ENCODE data around the gene PIK3C2B. TPM values are rescaled to one million over a fixed set of nuclear protein-coding genes. Genes with fewer than 3 reads are reported as not detected.

Gene PIK3C2B
- polyA plus RNA-seq, 1 donor from 2014 or later: 23.7 TPM

DNA sequence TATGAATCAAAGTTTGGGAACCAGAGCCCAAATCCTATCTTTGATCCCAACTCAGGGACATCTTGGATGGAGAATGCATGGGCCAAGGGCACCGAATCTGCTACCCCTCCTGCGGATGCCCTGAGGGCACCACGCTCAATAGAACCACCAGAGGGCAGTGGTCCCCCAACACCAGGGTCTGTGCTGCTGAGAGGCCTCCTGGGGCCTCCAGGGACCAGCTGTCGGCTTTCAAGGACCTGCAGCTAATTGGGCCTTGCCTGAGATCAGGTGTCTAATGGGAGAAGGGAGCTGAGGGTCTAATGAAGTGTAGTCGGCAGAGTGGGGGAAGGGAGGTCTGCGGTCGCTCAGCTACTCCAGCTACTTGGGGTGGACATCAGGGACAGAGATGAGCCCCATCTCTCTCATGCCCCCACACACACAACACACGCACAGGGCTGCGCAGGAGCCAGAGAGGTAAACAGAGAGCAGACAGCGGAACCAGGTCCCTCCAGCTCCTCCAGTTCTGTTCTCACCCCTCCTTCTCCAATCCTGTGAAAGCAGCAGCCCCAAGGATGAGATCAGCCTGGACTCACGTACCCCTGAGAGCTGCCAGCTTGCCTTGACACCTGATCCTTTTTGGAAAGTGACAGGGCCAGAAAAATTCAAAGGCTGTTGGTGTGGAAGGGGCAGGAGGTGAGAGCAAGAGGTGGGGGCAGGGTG, 48.0 kb downstream of the PIK3C2B start:
- TF ChIP-seq POLR2AphosphoS5 (IDR thresholded peaks at IDR 0.05) (no peak), EP300 (conservative IDR thresholded peaks at IDR 0.05; ENCODE audit: poor library complexity, severe bottlenecking) (no peak), EZH2 (IDR thresholded peaks at IDR 0.05; ENCODE audit: borderline replicate concordance, insufficient read depth, low read length, poor library complexity, severe bottlenecking) (no peak), RAD21 (conservative IDR thresholded peaks at IDR 0.05) (peak; percentile 64), TAF1 (IDR thresholded peaks at IDR 0.05; ENCODE audit: low read depth) (no peak), SMC3 (conservative IDR thresholded peaks at IDR 0.05; ENCODE audit: poor library complexity) (peak; percentile 72), MXI1 (conservative IDR thresholded peaks at IDR 0.05; ENCODE audit: poor library complexity, severe bottlenecking) (no peak)
- TF ChIP-seq, protein P1, sequence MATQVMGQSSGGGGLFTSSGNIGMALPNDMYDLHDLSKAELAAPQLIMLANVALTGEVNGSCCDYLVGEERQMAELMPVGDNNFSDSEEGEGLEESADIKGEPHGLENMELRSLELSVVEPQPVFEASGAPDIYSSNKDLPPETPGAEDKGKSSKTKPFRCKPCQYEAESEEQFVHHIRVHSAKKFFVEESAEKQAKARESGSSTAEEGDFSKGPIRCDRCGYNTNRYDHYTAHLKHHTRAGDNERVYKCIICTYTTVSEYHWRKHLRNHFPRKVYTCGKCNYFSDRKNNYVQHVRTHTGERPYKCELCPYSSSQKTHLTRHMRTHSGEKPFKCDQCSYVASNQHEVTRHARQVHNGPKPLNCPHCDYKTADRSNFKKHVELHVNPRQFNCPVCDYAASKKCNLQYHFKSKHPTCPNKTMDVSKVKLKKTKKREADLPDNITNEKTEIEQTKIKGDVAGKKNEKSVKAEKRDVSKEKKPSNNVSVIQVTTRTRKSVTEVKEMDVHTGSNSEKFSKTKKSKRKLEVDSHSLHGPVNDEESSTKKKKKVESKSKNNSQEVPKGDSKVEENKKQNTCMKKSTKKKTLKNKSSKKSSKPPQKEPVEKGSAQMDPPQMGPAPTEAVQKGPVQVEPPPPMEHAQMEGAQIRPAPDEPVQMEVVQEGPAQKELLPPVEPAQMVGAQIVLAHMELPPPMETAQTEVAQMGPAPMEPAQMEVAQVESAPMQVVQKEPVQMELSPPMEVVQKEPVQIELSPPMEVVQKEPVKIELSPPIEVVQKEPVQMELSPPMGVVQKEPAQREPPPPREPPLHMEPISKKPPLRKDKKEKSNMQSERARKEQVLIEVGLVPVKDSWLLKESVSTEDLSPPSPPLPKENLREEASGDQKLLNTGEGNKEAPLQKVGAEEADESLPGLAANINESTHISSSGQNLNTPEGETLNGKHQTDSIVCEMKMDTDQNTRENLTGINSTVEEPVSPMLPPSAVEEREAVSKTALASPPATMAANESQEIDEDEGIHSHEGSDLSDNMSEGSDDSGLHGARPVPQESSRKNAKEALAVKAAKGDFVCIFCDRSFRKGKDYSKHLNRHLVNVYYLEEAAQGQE (IDR thresholded peaks at IDR 0.05; ENCODE audit: borderline replicate concordance): no peak
- TF ChIP-seq, protein P2, sequence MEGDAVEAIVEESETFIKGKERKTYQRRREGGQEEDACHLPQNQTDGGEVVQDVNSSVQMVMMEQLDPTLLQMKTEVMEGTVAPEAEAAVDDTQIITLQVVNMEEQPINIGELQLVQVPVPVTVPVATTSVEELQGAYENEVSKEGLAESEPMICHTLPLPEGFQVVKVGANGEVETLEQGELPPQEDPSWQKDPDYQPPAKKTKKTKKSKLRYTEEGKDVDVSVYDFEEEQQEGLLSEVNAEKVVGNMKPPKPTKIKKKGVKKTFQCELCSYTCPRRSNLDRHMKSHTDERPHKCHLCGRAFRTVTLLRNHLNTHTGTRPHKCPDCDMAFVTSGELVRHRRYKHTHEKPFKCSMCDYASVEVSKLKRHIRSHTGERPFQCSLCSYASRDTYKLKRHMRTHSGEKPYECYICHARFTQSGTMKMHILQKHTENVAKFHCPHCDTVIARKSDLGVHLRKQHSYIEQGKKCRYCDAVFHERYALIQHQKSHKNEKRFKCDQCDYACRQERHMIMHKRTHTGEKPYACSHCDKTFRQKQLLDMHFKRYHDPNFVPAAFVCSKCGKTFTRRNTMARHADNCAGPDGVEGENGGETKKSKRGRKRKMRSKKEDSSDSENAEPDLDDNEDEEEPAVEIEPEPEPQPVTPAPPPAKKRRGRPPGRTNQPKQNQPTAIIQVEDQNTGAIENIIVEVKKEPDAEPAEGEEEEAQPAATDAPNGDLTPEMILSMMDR (IDR thresholded peaks at IDR 0.05; ENCODE audit: poor library complexity, severe bottlenecking): peak; percentile 64
- peaks cover 26% of the 10 kb centered on the region for H3K36me3 ChIP-seq (ENCODE audit: insufficient read depth, low read length)
- no peaks in the 10 kb centered on the region for H3K9me2 ChIP-seq (ENCODE audit: insufficient read depth, low read length)
- H3K9ac ChIP-seq (ENCODE audit: low read length): no peak overlapping the region
- H2AFZ ChIP-seq (ENCODE audit: low read depth, low read length): no peak overlapping the region
- no peak overlapping the region for H3K4me3 ChIP-seq (ENCODE audit: low read length)
- H4K20me1 ChIP-seq (ENCODE audit: insufficient read depth): no peaks in the 10 kb centered on the region
- no peaks in the 10 kb centered on the region for H3K27me3 ChIP-seq (ENCODE audit: insufficient read depth, low read depth, low read length)
- no peak overlapping the region for H3K4me2 ChIP-seq (ENCODE audit: low read length)
- H3K27ac ChIP-seq (ENCODE audit: low read length): peak overlapping the region; percentile 16
- no peaks in the 10 kb centered on the region for H3K9me3 ChIP-seq (ENCODE audit: low read length)
- no peaks in the 10 kb centered on the region for H3K79me2 ChIP-seq (replicated peaks; ENCODE audit: insufficient read depth, low read length)
- no peaks in the 10 kb centered on the region for H3F3A ChIP-seq (ENCODE audit: insufficient read depth, low read length, poor library complexity, severe bottlenecking)

DNA sequence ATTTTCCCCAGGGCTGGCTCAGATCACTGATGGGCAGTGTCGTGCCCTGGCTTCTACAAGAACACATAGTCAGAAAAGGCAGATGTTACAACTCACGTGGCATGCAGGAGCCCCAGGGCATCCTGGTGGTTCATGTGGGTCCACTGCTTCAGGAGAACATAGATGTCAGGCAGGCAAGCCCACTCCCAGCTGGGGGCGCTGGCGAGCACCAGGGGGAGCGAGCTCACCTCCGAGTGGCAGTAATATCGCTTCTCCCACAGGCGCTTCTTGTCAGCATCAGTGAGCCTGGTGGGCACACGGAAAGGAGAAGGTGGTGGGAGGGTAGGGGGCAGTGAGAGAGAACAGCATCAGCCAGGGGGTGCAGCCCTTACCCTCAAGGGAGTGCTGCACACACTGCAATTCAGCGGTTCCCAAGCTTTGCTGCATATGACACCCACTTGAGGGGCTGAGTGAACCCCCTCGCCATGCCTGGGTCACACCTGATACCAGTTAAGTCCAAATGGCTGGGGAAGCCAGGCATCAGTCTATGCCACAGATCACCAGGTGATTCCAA, 48.7 kb downstream of the PIK3C2B start:
- Histone ChIP-seq H3K36me3 (ENCODE audit: insufficient read depth, low read length) (peaks cover 21% of the 10 kb centered on the region), H3K9me2 (ENCODE audit: insufficient read depth, low read length) (no peaks in the 10 kb centered on the region), H2AFZ (ENCODE audit: low read depth, low read length) (no peak overlapping the region), H4K20me1 (ENCODE audit: insufficient read depth) (no peaks in the 10 kb centered on the region), H3K9me3 (ENCODE audit: low read length) (no peaks in the 10 kb centered on the region), H3K4me3 (ENCODE audit: low read length) (no peak overlapping the region), H3F3A (ENCODE audit: insufficient read depth, low read length, poor library complexity, severe bottlenecking) (no peaks in the 10 kb centered on the region), H3K9ac (ENCODE audit: low read length) (no peak overlapping the region), H3K79me2 (replicated peaks; ENCODE audit: insufficient read depth, low read length) (no peaks in the 10 kb centered on the region), H3K4me2 (ENCODE audit: low read length) (no peak overlapping the region), H3K27me3 (ENCODE audit: insufficient read depth, low read depth, low read length) (no peaks in the 10 kb centered on the region), H3K27ac (ENCODE audit: low read length) (no peak overlapping the region)
- TF ChIP-seq MXI1 (conservative IDR thresholded peaks at IDR 0.05; ENCODE audit: poor library complexity, severe bottlenecking): no peak
- no peak for TF ChIP-seq TAF1 (IDR thresholded peaks at IDR 0.05; ENCODE audit: low read depth)
- no peak for TF ChIP-seq RAD21 (conservative IDR thresholded peaks at IDR 0.05)
- TF ChIP-seq POLR2AphosphoS5 (IDR thresholded peaks at IDR 0.05): no peak
- TF ChIP-seq, protein P2 (IDR thresholded peaks at IDR 0.05; ENCODE audit: poor library complexity, severe bottlenecking): no peak
- TF ChIP-seq EZH2 (IDR thresholded peaks at IDR 0.05; ENCODE audit: borderline replicate concordance, insufficient read depth, low read length, poor library complexity, severe bottlenecking): no peak
- TF ChIP-seq, protein P1 (IDR thresholded peaks at IDR 0.05; ENCODE audit: borderline replicate concordance): no peak

Measured in neural cell (in vitro differentiated cells).